GM19351 (cell line): ENCODE results near the gene CCDC47.

Experiments used
- ATAC-seq: cut with Tn5 transposase; IDR thresholded peaks from one replicate; pipeline ENCODE4 v1.9.1; 2021; ENCODE audit warnings: mild to moderate bottlenecking, moderate library complexity; ENCODE audit not compliant: unreplicated experiment

CCDC47 gene

GRCh38 chr17:63785556-63785955 lies 12.2 kb upstream of the CCDC47 start:
- no peak for ATAC-seq

- ATAC-seq, result no peak
Measured at GRCh38 chr17:63783522-63783921, 10.1 kb upstream of the CCDC47 start.

- no peak for ATAC-seq
Measured at GRCh38 chr17:63780928-63781327, 7.5 kb upstream of the CCDC47 start.

GRCh38 chr17:63780507-63780906 lies 7.1 kb upstream of the CCDC47 start:
- ATAC-seq, result no peak

GRCh38 chr17:63775420-63775819 lies 2.0 kb upstream of the CCDC47 start:
- no peak for ATAC-seq

GRCh38 chr17:63774969-63775265 lies 1.5 kb upstream of the CCDC47 start:
- no peak for ATAC-seq

- ATAC-seq, result peak; percentile 6
Measured at GRCh38 chr17:63774141-63774968, 958 bp upstream of the CCDC47 start, which contains the start of gene DDX42. TSS of gene DDX42 (plus strand) at chr17:63774170. CDS start at chr17:63787050, 12,880 bp downstream.

- ATAC-seq, result no peak
Measured at GRCh38 chr17:63772801-63773271, 561 bp downstream of the CCDC47 start.

- no peak for ATAC-seq
Measured at GRCh38 chr17:63768433-63768832, 5.0 kb downstream of the CCDC47 start.

- no peak for ATAC-seq
Measured at GRCh38 chr17:63766754-63767153, 6.6 kb downstream of the CCDC47 start.

- no peak for ATAC-seq
Measured at GRCh38 chr17:63764716-63765115, 8.7 kb downstream of the CCDC47 start.

- no peak for ATAC-seq
Measured at GRCh38 chr17:63762161-63763078, 11.0 kb downstream of the CCDC47 start.

GRCh38 chr17:63760771-63761539 lies 12.4 kb downstream of the CCDC47 start:
- no peak for ATAC-seq

- ATAC-seq, result no peak
Measured at GRCh38 chr17:63758428-63758827, 15.0 kb downstream of the CCDC47 start.

GRCh38 chr17:63754046-63754445 lies 19.4 kb downstream of the CCDC47 start:
- no peak for ATAC-seq

- ATAC-seq, result no peak
Measured at GRCh38 chr17:63753215-63753614, 20.2 kb downstream of the CCDC47 start.

GRCh38 chr17:63752707-63753106 lies 20.7 kb downstream of the CCDC47 start:
- no peak for ATAC-seq

- ATAC-seq, result no peak
Measured at GRCh38 chr17:63751806-63752205, 21.6 kb downstream of the CCDC47 start.

GRCh38 chr17:63741408-63742173 lies 31.8 kb downstream of the CCDC47 start, which contains the start of gene STRADA:
TSS of gene STRADA (minus strand) at chr17:63741799. CDS start at chr17:63728369, 13,430 bp downstream.
- ATAC-seq, result peak; percentile 81

GRCh38 chr17:63741143-63741407 lies 32.3 kb downstream of the CCDC47 start:
- ATAC-seq, result no peak
